GM12864 (cell line): ENCODE results near the gene KRT71.

Experiments
- DNase-seq: peaks from one replicate; pipeline ENCODE4 v3.0.0-alpha.2; 2011; ENCODE audit warnings: low read depth
- H3K4me3 ChIP-seq: 2 replicates; pipeline ENCODE4 v1.5.1; 2011; ENCODE audit warnings: mild to moderate bottlenecking, low read depth, low read length, control low read depth
- CTCF ChIP-seq: IDR thresholded peaks from 2 replicates; pipeline ENCODE4 v1.5.1; 2011; ENCODE audit warnings: low read depth, mild to moderate bottlenecking, moderate library complexity, low read length, control low read depth, inconsistent platforms; ENCODE audit errors: missing control alignments

KRT71 gene

GRCh38 chr12:52494100-52494499, 58.8 kb downstream of the KRT71 start:
- DNase-seq, result no peak
- no peak for TF ChIP-seq CTCF
- H3K4me3 ChIP-seq, result no peak overlapping the region
